GM12891 (cell line): Measurements from ENCODE around the gene ADAMTS10.

Experiments
- POLR2A ChIP-seq: IDR thresholded peaks from 2 replicates; pipeline ENCODE4 v1.6.1; 2011; ENCODE audit warnings: low read depth, low read length, control low read depth
- POLR2AphosphoS5 ChIP-seq: IDR thresholded peaks from 2 replicates; pipeline ENCODE4 v1.6.1; 2011; ENCODE audit warnings: low read depth, low read length, control low read depth
- TAF1 ChIP-seq: IDR thresholded peaks from 2 replicates; pipeline ENCODE4 v1.6.1; 2011; ENCODE audit warnings: low read depth, low read length, control low read depth

DNA sequence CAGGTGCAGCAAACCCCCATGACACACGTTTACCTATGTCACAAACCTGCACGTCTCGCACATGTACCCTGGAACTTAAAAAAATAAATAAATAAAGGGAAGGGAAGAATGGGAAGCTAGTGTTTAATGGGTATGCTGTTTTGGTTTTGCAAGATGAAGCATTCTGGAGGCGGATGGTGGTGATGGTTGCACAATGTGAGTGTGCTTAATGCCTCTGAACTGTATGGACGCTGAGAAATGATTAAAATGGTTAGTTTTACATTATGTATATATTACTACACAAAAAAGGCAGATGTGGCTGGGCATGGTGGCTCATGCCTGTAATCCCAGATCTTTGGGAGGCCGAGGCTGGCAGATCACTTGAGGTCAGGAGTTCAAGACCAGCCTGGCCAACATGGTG is 37.7 kb upstream of the ADAMTS10 start:
- TF ChIP-seq POLR2A: no peak
- TF ChIP-seq TAF1: no peak
- TF ChIP-seq POLR2AphosphoS5: no peak
